ENCODE measurements around the gene MKRN1.

- TF ChIP-seq CTCF (IDR thresholded peaks at IDR 0.05; ENCODE audit: low read depth, low read length, poor library complexity, severe bottlenecking) = no peak
- TF ChIP-seq EZH2phosphoT487 (IDR thresholded peaks at IDR 0.05; ENCODE audit: borderline replicate concordance, low read length) = no peak
Measured at GRCh38 chr7:140484951-140485499, 5.7 kb upstream of the MKRN1 start.

Measured in DOHH2 (cell line).